Measurements from ENCODE around the gene ZNF423.

DNA sequence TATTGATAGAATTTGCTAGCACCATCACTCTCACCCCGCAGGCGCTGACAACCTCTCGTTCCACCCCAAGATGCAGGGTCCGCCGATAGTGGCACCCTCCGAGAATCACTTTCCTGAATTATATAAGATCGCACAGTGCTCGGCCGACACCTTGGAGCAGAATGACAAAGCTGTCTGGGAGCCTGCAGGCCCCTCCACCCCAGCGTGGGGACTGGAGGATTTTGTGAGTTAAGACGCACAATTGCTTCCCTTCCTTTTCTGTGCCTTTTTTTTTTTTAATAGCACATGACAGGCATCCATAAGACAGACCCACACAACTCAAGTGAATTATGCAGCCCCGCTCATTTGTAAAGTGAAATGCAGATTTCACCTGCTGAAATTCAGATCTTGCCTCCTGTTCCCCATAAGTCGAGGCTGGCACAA lies 327.0 kb downstream of the ZNF423 start:
- no peak for TF ChIP-seq CTCF (conservative IDR thresholded peaks at IDR 0.05 in 1 of 2, IDR thresholded peaks at IDR 0.05 in 1 of 2; ENCODE audit: extremely low read depth in 1 of 2, insufficient read depth in 1 of 2, low read depth in 1 of 2, low read length in 2 of 2)
- TF ChIP-seq EZH2 (IDR thresholded peaks at IDR 0.05; ENCODE audit: borderline replicate concordance, low read length): no peak
